H9 (cell line): ENCODE results near the gene SSBP2. TPM values are rescaled to one million over a fixed set of nuclear protein-coding genes. Genes with fewer than 3 reads are reported as not detected.

Experiments
- DNase-seq: peaks from one replicate; pipeline ENCODE4 v3.0.0-alpha.2; 2017
- H2AFZ ChIP-seq: one replicate; pipeline ENCODE4 v1.6.1; 2013; ENCODE audit warnings: mild to moderate bottlenecking, low read length, control low read depth, moderate library complexity
- H2AK5ac ChIP-seq: 2 replicates; pipeline ENCODE4 v1.6.1; 2013; ENCODE audit warnings: low read length, control low read depth, mixed read lengths; ENCODE audit not compliant: insufficient read length
- H2BK120ac ChIP-seq: one replicate; pipeline ENCODE4 v1.6.1; 2013; ENCODE audit warnings: low read depth, mild to moderate bottlenecking, low read length, control low read depth, inconsistent platforms; ENCODE audit not compliant: poor library complexity, severe bottlenecking
- H2BK12ac ChIP-seq: 2 replicates; pipeline ENCODE4 v1.6.1; 2013; ENCODE audit warnings: low read length, control low read depth, mixed read lengths, low read depth; ENCODE audit not compliant: insufficient read length
- H2BK15ac ChIP-seq: 2 replicates; pipeline ENCODE4 v1.6.1; 2013; ENCODE audit warnings: low read depth, low read length, control low read depth
- H2BK20ac ChIP-seq: one replicate; pipeline ENCODE4 v1.6.1; 2013; ENCODE audit warnings: low read depth, mild to moderate bottlenecking, low read length, control low read depth, inconsistent platforms; ENCODE audit not compliant: poor library complexity, severe bottlenecking
- H2BK5ac ChIP-seq: 2 replicates; pipeline ENCODE4 v1.6.1; 2013; ENCODE audit warnings: low read length, control low read depth, mixed read lengths; ENCODE audit not compliant: insufficient read length
- H3K14ac ChIP-seq: 2 replicates; pipeline ENCODE4 v1.6.1; 2013; ENCODE audit warnings: low read length, control low read depth; ENCODE audit not compliant: insufficient read depth
- H3K18ac ChIP-seq: 2 replicates; pipeline ENCODE4 v1.6.1; 2013; ENCODE audit warnings: low read depth, mild to moderate bottlenecking, mixed read lengths, low read length, control low read depth; ENCODE audit not compliant: insufficient read length
- H3K23ac ChIP-seq: 2 replicates; pipeline ENCODE4 v1.6.1; 2013; ENCODE audit warnings: low read length, control low read depth, mixed read lengths, low read depth; ENCODE audit not compliant: insufficient read length
- H3K23me2 ChIP-seq: 2 replicates; pipeline ENCODE4 v1.6.1; 2013; ENCODE audit warnings: low read depth, mild to moderate bottlenecking, mixed read lengths, low read length, control low read depth; ENCODE audit not compliant: insufficient read length, poor library complexity, severe bottlenecking
- H3K27ac ChIP-seq: 2 replicates; pipeline ENCODE4 v1.5.1; 2013; ENCODE audit warnings: low read length, control low read depth, mixed read lengths, low read depth; ENCODE audit not compliant: insufficient read length
- H3K27me3 ChIP-seq: 2 replicates; pipeline ENCODE4 v1.6.1; 2013; ENCODE audit warnings: low read length, control low read depth, inconsistent platforms; ENCODE audit not compliant: insufficient read depth
- H3K4ac ChIP-seq: 2 replicates; pipeline ENCODE4 v1.6.1; 2013; ENCODE audit warnings: low read depth, mild to moderate bottlenecking, control low read depth, inconsistent platforms, low read length, moderate library complexity
- H3K4me1 ChIP-seq: 2 replicates; pipeline ENCODE4 v1.6.1; 2013; ENCODE audit warnings: low read length, control low read depth, inconsistent platforms; ENCODE audit not compliant: insufficient read depth
- H3K4me2 ChIP-seq: 2 replicates; pipeline ENCODE4 v1.6.1; 2013; ENCODE audit warnings: low read length, control low read depth, mixed read lengths; ENCODE audit not compliant: insufficient read length, insufficient read depth
- H3K56ac ChIP-seq: 2 replicates; pipeline ENCODE4 v1.6.1; 2013; ENCODE audit warnings: low read depth, mild to moderate bottlenecking, mixed read lengths, low read length, control low read depth; ENCODE audit not compliant: insufficient read length
- H3K79me1 ChIP-seq: 2 replicates; pipeline ENCODE4 v1.6.1; 2013; ENCODE audit warnings: low read depth, mild to moderate bottlenecking, moderate library complexity, low read length, control low read depth, inconsistent platforms; ENCODE audit not compliant: insufficient read depth, poor library complexity, severe bottlenecking
- H3K79me2 ChIP-seq: 2 replicates; pipeline ENCODE4 v1.6.1; 2013; ENCODE audit warnings: low read length, control low read depth, inconsistent platforms; ENCODE audit not compliant: insufficient read depth
- H3K9ac ChIP-seq: 2 replicates; pipeline ENCODE4 v1.6.1; 2013; ENCODE audit warnings: low read length, control low read depth, mixed read lengths; ENCODE audit not compliant: insufficient read length; ENCODE audit errors: extremely low read depth
- H3K9me3 ChIP-seq: one replicate; pipeline ENCODE4 v1.6.1; 2013; ENCODE audit warnings: low read depth, low read length, inconsistent platforms; ENCODE audit not compliant: control insufficient read depth
- H3T11ph ChIP-seq: one replicate; pipeline ENCODE4 v1.6.1; 2013; ENCODE audit warnings: mild to moderate bottlenecking, low read length, control low read depth, inconsistent platforms
- H4K20me1 ChIP-seq: one replicate; pipeline ENCODE4 v1.6.1; 2013; ENCODE audit not compliant: control insufficient read depth, insufficient read length, insufficient read depth
- H4K5ac ChIP-seq: 2 replicates; pipeline ENCODE4 v1.6.1; 2013; ENCODE audit warnings: low read depth, mild to moderate bottlenecking, mixed read lengths, low read length, control low read depth; ENCODE audit not compliant: insufficient read length
- H4K8ac ChIP-seq: replicated peaks from 2 replicates; pipeline ENCODE4 v1.6.1; 2013; ENCODE audit warnings: low read length, control low read depth, mixed read lengths, low read depth; ENCODE audit not compliant: insufficient read length
- H4K91ac ChIP-seq: 2 replicates; pipeline ENCODE4 v1.6.1; 2013; ENCODE audit warnings: low read depth, mild to moderate bottlenecking, moderate library complexity, mixed read lengths, low read length, control low read depth; ENCODE audit not compliant: insufficient read length
- H3K27ac Mint-ChIP-seq, 3 experiments: 2 replicates in 2 of 3; 3 replicates in 1 of 3; pipeline ENCODE4 v1.8.0; 2020 to 2021; ENCODE audit warnings: mixed read lengths in 3 of 3, mild to moderate bottlenecking in 1 of 3, moderate library complexity in 1 of 3
- H3K27me3 Mint-ChIP-seq: 2 replicates; pipeline ENCODE4 v1.8.0; 2021; ENCODE audit warnings: low read depth, mild to moderate bottlenecking, moderate library complexity, mixed read lengths
- H3K36me3 Mint-ChIP-seq, 3 experiments: 2 replicates in 2 of 3; 3 replicates in 1 of 3; pipeline ENCODE4 v1.8.0; 2020 to 2021; ENCODE audit warnings: low read depth in 3 of 3, mixed read lengths in 3 of 3; ENCODE audit not compliant: insufficient read depth in 1 of 3
- H3K4me1 Mint-ChIP-seq, 2 experiments: 2 replicates each; pipeline ENCODE4 v1.8.0; 2020; ENCODE audit warnings: mixed read lengths in 2 of 2
- H3K4me3 Mint-ChIP-seq, 2 experiments: 2 replicates in 1 of 2; 3 replicates in 1 of 2; pipeline ENCODE4 v1.8.0; 2020 to 2021; ENCODE audit warnings: mild to moderate bottlenecking in 2 of 2, mixed read lengths in 2 of 2, moderate library complexity in 1 of 2
- H3K9me3 Mint-ChIP-seq, 2 experiments: 2 replicates in 1 of 2; 3 replicates in 1 of 2; pipeline ENCODE4 v1.8.0; 2020; ENCODE audit warnings: mild to moderate bottlenecking in 2 of 2, mixed read lengths in 2 of 2, moderate library complexity in 1 of 2
- CTCF ChIP-seq: fragments of 200-600 bp; sonication (generic); conservative IDR thresholded peaks from 3 replicates; pipeline ENCODE4 v1.8.0; 2021; ENCODE audit warnings: antibody characterized with exemption, mild to moderate bottlenecking
- WGBS: extraction: QIAGEN DNeasy Blood & Tissue Kit; methylation state at CpG from one replicate; pipeline ENCODE4 v1.1.7; 2013; ENCODE audit warnings: missing lambda C conversion rate, low lambda C conversion rate, mixed read lengths; ENCODE audit not compliant: insufficient read length; ENCODE audit errors: extremely low coverage; 5-methylcytosine and 5-hydroxymethylcytosine counted together
- total RNA-seq: library from RNA; stranded (reverse); gene quantifications from 2 replicates; pipeline ENCODE4 v1.2.1, GENCODE V29; 2021

The SSBP2 gene
- total RNA-seq, 1 experiment from 2014 or later: 35.6 TPM

GRCh38 chr5:81657386-81657785 lies 93.5 kb downstream of the SSBP2 start:
- H3K14ac ChIP-seq: no peak overlapping the region
- H3K4me1 ChIP-seq: no peaks in the 10 kb centered on the region
- no peak overlapping the region for H2BK120ac ChIP-seq
- no peak overlapping the region for H2AFZ ChIP-seq
- no peaks in the 10 kb centered on the region for H4K20me1 ChIP-seq
- no peak overlapping the region for H3K4ac ChIP-seq
- H3K27me3 ChIP-seq: no peaks in the 10 kb centered on the region
- no peaks in the 10 kb centered on the region for H3K9me3 ChIP-seq
- H3T11ph ChIP-seq: no peak overlapping the region
- TF ChIP-seq CTCF: no peak
- Mint-ChIP-seq H3K27ac (no peak overlapping the region; a peak in 1 of 7 replicates), H3K36me3 (peaks cover 0 to 16% (median 0%) of the 10 kb centered on the region in 3 experiments; a peak in 5 of 7 replicates), H3K27me3 (no peaks in the 10 kb centered on the region), H3K4me1 (no peaks in the 10 kb centered on the region; a peak in 1 of 4 replicates), H3K4me3 (no peak overlapping the region), H3K9me3 (peaks cover 0 to 3% of the 10 kb centered on the region in 2 experiments; a peak in 3 of 5 replicates)
- H3K18ac ChIP-seq: no peak overlapping the region
- H2AK5ac ChIP-seq: no peak overlapping the region
- no peaks in the 10 kb centered on the region for H3K79me2 ChIP-seq
- H3K56ac ChIP-seq: no peak overlapping the region
- H4K91ac ChIP-seq: no peak overlapping the region
- DNase-seq: no peak
- H4K5ac ChIP-seq: no peak overlapping the region
- H2BK12ac ChIP-seq: no peak overlapping the region
- H2BK15ac ChIP-seq: no peak overlapping the region
- WGBS: no CpG with 5 or more reads among the region's 1 CpG
- H2BK20ac ChIP-seq: no peak overlapping the region
- H3K23ac ChIP-seq: no peak overlapping the region
- H3K23me2 ChIP-seq: no peaks in the 10 kb centered on the region
- no peaks in the 10 kb centered on the region for H3K79me1 ChIP-seq
- no peak overlapping the region for H3K27ac ChIP-seq
- no peak overlapping the region for H3K4me2 ChIP-seq
- no peak overlapping the region for H4K8ac ChIP-seq
- H3K9ac ChIP-seq: no peak overlapping the region
- no peak overlapping the region for H2BK5ac ChIP-seq
